NCI-H146 (cell line): ENCODE data around the gene TMEM63A.
"Not testable (repeated sequence)": the region's sequence is repeated elsewhere in the genome, so short reads cannot be mapped to it uniquely, and the experiment has no call there.

ENCODE experiments used
- DNase-seq: peaks from one replicate; lab custom pipeline; 2025; lab: John Stamatoyannopoulos, UW

The TMEM63A gene

GRCh38 chr1:225908773-225909172 is 26.6 kb upstream of the TMEM63A start:
- peak; percentile 94 for DNase-seq

GRCh38 chr1:225908013-225908640 is 25.9 kb upstream of the TMEM63A start:
- DNase-seq: no peak

GRCh38 chr1:225907341-225907740 is 25.2 kb upstream of the TMEM63A start:
- DNase-seq: peak; percentile 14

- no peak for DNase-seq
These were observed 24.3 kb upstream of the TMEM63A start for GRCh38 chr1:225906467-225906866.

GRCh38 chr1:225903623-225904022 is 21.4 kb upstream of the TMEM63A start:
- DNase-seq: no peak

- no peak for DNase-seq
These were observed 17.1 kb upstream of the TMEM63A start for GRCh38 chr1:225899044-225899925.

GRCh38 chr1:225897595-225898514 is 15.7 kb upstream of the TMEM63A start:
- peak; percentile 87 for DNase-seq

GRCh38 chr1:225896937-225897549 is 14.9 kb upstream of the TMEM63A start:
- DNase-seq: peak; percentile 15

- no peak for DNase-seq
These were observed 14.3 kb upstream of the TMEM63A start for GRCh38 chr1:225896494-225896893.

GRCh38 chr1:225892307-225892706 is 10.1 kb upstream of the TMEM63A start:
- no peak for DNase-seq

GRCh38 chr1:225891229-225891972 is 9.2 kb upstream of the TMEM63A start:
- no peak for DNase-seq

GRCh38 chr1:225890346-225891228 is 8.4 kb upstream of the TMEM63A start:
- no peak for DNase-seq

- no peak for DNase-seq
These were observed 7.6 kb upstream of the TMEM63A start for GRCh38 chr1:225889743-225890142.

- no peak for DNase-seq
These were observed 6.9 kb upstream of the TMEM63A start, which contains the start of gene LEFTY1 for GRCh38 chr1:225888898-225889601. Gene LEFTY1 (minus strand): TSS chr1:225889146. CDS start chr1:225889066, 80 bp downstream.

GRCh38 chr1:225888289-225888897 is 6.2 kb upstream of the TMEM63A start:
- no peak for DNase-seq

- DNase-seq: not testable (repeated sequence)
These were observed 5.5 kb upstream of the TMEM63A start for GRCh38 chr1:225887554-225888288.

- no peak for DNase-seq
These were observed 4.8 kb upstream of the TMEM63A start for GRCh38 chr1:225887030-225887314.
